CD8-positive, alpha-beta memory T cell (primary cell): ENCODE data around the gene PDE8A. TPM values are rescaled to one million over a fixed set of nuclear protein-coding genes. Genes with fewer than 3 reads are reported as not detected.

Experiments used
- polyA plus RNA-seq: library from polyadenylated mRNA; unstranded; fragments of 300-500 nt; fragmentation: Illumina TruSeq; gene quantifications from one replicate; pipeline ENCODE4 v1.2.3, GENCODE V29; 2021
- total RNA-seq, 2 experiments: library from RNA; stranded (reverse); gene quantifications; one replicate each; pipeline ENCODE4 v1.2.3, GENCODE V29; 2021

PDE8A gene
- total and polyA plus RNA-seq, 3 experiments from 2014 or later: 4.4 to 17.6 (median 14.3) TPM

Other genes with a start within 250 kb of the PDE8A start
- gene ZNF592, start 233.3 kb upstream of the PDE8A start, total RNA-seq: 10 to 100 TPM; 31.2 to 33.1 TPM
- gene ZNF592, start 233.3 kb upstream of the PDE8A start, polyA plus RNA-seq: 10.4 TPM
- gene ALPK3, start 164.5 kb upstream of the PDE8A start, total RNA-seq: under 1 TPM; 0.07 to 0.18 TPM
- 0.03 TPM for gene ALPK3, start 164.5 kb upstream of the PDE8A start, polyA plus RNA-seq
- not detected for gene SLC28A1, start 97.2 kb upstream of the PDE8A start, total RNA-seq
- gene SLC28A1, start 97.2 kb upstream of the PDE8A start, polyA plus RNA-seq: not detected